Right kidney (tissue), 9 donors: Measurements from ENCODE around the gene TRA2A.
"Not testable (repeated sequence)": the region's sequence is repeated elsewhere in the genome, so short reads cannot be mapped to it uniquely, and the experiment has no call there.

Source experiments
- DNase-seq: peaks from one replicate; pipeline ENCODE4 v3.0.0-alpha.2; 2016
- long read RNA-seq, 8 donors: transcript quantifications; one replicate each; lab custom pipeline, GENCODE V29; 2026

The TRA2A gene
- long read RNA-seq, donor 1, transcript TRA2A-206 (3 exons, 661 nt), result minor isoform, 5 of 382 reads
- long read RNA-seq, donor 1, transcript TRA2A-201 (8 exons, 1,845 nt), result major isoform, 19 of 382 reads
- long read RNA-seq, donor 1, partial matches to known transcripts, result 354 of 382 reads
- long read RNA-seq, donor 1, other reads (novel, unspliced or antisense), result 0 of 382 reads
- long read RNA-seq, donor 2, transcript TRA2A-201 (8 exons, 1,845 nt), result major isoform, 16 of 19 reads
- long read RNA-seq, donor 2, partial matches to known transcripts, result 0 of 19 reads
- long read RNA-seq, donor 2, other reads (novel, unspliced or antisense), result 0 of 19 reads
- long read RNA-seq, donor 3, transcript TRA2A-201 (8 exons, 1,845 nt), result major isoform, 8 of 20 reads
- long read RNA-seq, donor 3, partial matches to known transcripts, result 9 of 20 reads
- long read RNA-seq, donor 3, other reads (novel, unspliced or antisense), result 0 of 20 reads
- long read RNA-seq, donor 4, transcript TRA2A-201 (8 exons, 1,845 nt), result major isoform, 12 of 330 reads
- long read RNA-seq, donor 4, transcript TRA2A-206 (3 exons, 661 nt), result minor isoform, 5 of 330 reads
- long read RNA-seq, donor 4, partial matches to known transcripts, result 309 of 330 reads
- long read RNA-seq, donor 4, other reads (novel, unspliced or antisense), result 0 of 330 reads
- long read RNA-seq, donor 5, transcript TRA2A-201 (8 exons, 1,845 nt), result major isoform, 20 of 404 reads
- long read RNA-seq, donor 5, partial matches to known transcripts, result 378 of 404 reads
- long read RNA-seq, donor 5, other reads (novel, unspliced or antisense), result 0 of 404 reads
- long read RNA-seq, donor 6, transcript TRA2A-201 (8 exons, 1,845 nt), result major isoform, 11 of 196 reads
- long read RNA-seq, donor 6, partial matches to known transcripts, result 178 of 196 reads
- long read RNA-seq, donor 6, other reads (novel, unspliced or antisense), result 0 of 196 reads
- long read RNA-seq, donor 7, transcript TRA2A-201 (8 exons, 1,845 nt), result major isoform, 18 of 56 reads
- long read RNA-seq, donor 7, transcript TRA2A-206 (3 exons, 661 nt), result minor isoform, 6 of 56 reads
- long read RNA-seq, donor 7, partial matches to known transcripts, result 23 of 56 reads
- long read RNA-seq, donor 7, other reads (novel, unspliced or antisense), result 8 of 56 reads
- long read RNA-seq, donor 8, transcript TRA2A-201 (8 exons, 1,845 nt), result major isoform, 8 of 33 reads
- long read RNA-seq, donor 8, transcript TRA2A-206 (3 exons, 661 nt), result major isoform, 8 of 33 reads
- long read RNA-seq, donor 8, partial matches to known transcripts, result 16 of 33 reads
- long read RNA-seq, donor 8, other reads (novel, unspliced or antisense), result 0 of 33 reads

GRCh38 chr7:23531794-23532489, at the start of gene TRA2A:
TSS of gene TRA2A (minus strand) at chr7:23531981. CDS start at chr7:23531824, 157 bp downstream.
- peak; percentile 94 for DNase-seq

- peak; percentile 50 for DNase-seq
Observed at GRCh38 chr7:23570592-23571200, 38.9 kb upstream of the TRA2A start.

GRCh38 chr7:23558303-23558702, 26.5 kb upstream of the TRA2A start:
- no peak for DNase-seq

GRCh38 chr7:23547662-23548061, 15.9 kb upstream of the TRA2A start:
- DNase-seq, result no peak

GRCh38 chr7:23546897-23547572, 15.3 kb upstream of the TRA2A start:
- DNase-seq, result peak; percentile 56

GRCh38 chr7:23545493-23545892, 13.7 kb upstream of the TRA2A start:
- DNase-seq, result no peak

GRCh38 chr7:23544913-23545354, 13.2 kb upstream of the TRA2A start:
- no peak for DNase-seq

GRCh38 chr7:23542752-23543151, 11.0 kb upstream of the TRA2A start:
- DNase-seq, result no peak

GRCh38 chr7:23539494-23539907, 7.7 kb upstream of the TRA2A start:
- no peak for DNase-seq

- DNase-seq, result no peak
Observed at GRCh38 chr7:23538301-23538700, 6.5 kb upstream of the TRA2A start.

GRCh38 chr7:23533238-23533604, 1.4 kb upstream of the TRA2A start:
- DNase-seq, result no peak

- DNase-seq, result no peak
Observed at GRCh38 chr7:23532490-23533237, 883 bp upstream of the TRA2A start.

- DNase-seq, result peak; percentile 92
Observed at GRCh38 chr7:23531050-23531793, 559 bp downstream of the TRA2A start.

- peak; percentile 37 for DNase-seq
Observed at GRCh38 chr7:23530405-23530804, 1.4 kb downstream of the TRA2A start.

- no peak for DNase-seq
Observed at GRCh38 chr7:23529262-23529859, 2.4 kb downstream of the TRA2A start.

- DNase-seq, result not testable (repeated sequence)
Observed at GRCh38 chr7:23525611-23526010, 6.2 kb downstream of the TRA2A start.

GRCh38 chr7:23524473-23524872, 7.3 kb downstream of the TRA2A start:
- DNase-seq, result no peak

- no peak for DNase-seq
Observed at GRCh38 chr7:23523486-23524075, 8.2 kb downstream of the TRA2A start.
